ENCODE results near the gene CCDC7.

DNA sequence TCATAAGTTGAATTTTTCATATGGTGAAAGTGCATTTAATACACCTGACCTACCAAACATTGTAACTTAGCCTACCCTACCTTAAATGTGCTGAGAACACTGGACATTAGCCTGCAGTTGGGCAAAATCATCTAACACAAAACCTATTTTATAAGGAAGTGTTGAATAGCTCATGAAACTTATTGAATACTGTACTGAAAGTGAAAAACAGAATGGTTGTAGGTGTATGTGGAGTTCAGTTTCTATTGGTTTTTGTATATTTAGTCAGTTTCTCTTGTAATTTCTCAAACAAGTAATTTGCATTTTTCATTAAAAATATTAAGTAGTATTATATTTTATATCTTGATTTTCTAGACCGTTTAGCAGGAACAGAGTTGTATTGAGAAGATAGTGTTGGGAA, 15.3 kb downstream of the CCDC7 start:
- no peak for TF ChIP-seq CTCF (IDR thresholded peaks at IDR 0.05)
- no peak for TF ChIP-seq POLR2A (IDR thresholded peaks at IDR 0.05)
